OCI-LY1 (cell line): ENCODE measurements around the gene MYOZ1.

ENCODE experiments used
- H2AFZ ChIP-seq: fragments of 200-600 bp; sonication (generic), shearing (Covaris generic); 2 replicates; pipeline ENCODE4 v1.6.0; 2014; ENCODE audit warnings: antibody characterized with exemption, mild to moderate bottlenecking, low read length
- H3F3A ChIP-seq: fragments of 200-600 bp; sonication (generic), shearing (Covaris generic); 2 replicates; pipeline ENCODE4 v1.6.0; 2014; ENCODE audit warnings: mild to moderate bottlenecking, antibody characterized with exemption, low read length, moderate library complexity; ENCODE audit not compliant: insufficient read depth
- H3K27ac ChIP-seq: fragments of 200-600 bp; sonication (generic); 2 replicates; pipeline ENCODE4 v1.5.1; 2014; ENCODE audit warnings: low read length, mixed run types, mild to moderate bottlenecking, low read depth; ENCODE audit not compliant: poor library complexity, severe bottlenecking
- H3K27me3 ChIP-seq: fragments of 200-600 bp; sonication (generic); 2 replicates; pipeline ENCODE4 v1.6.0; 2014; ENCODE audit warnings: antibody characterized with exemption, mild to moderate bottlenecking, low read length, moderate library complexity; ENCODE audit not compliant: insufficient read depth
- H3K36me3 ChIP-seq: fragments of 200-600 bp; sonication (generic); 2 replicates; pipeline ENCODE4 v1.6.1; 2014; ENCODE audit warnings: mild to moderate bottlenecking, antibody characterized with exemption, low read length, moderate library complexity, mixed read lengths; ENCODE audit not compliant: insufficient read depth
- H3K4me1 ChIP-seq: fragments of 200-600 bp; sonication (generic); 2 replicates; pipeline ENCODE4 v1.5.1; 2014; ENCODE audit warnings: mild to moderate bottlenecking, low read length, moderate library complexity; ENCODE audit not compliant: insufficient read depth, severe bottlenecking
- H3K4me2 ChIP-seq: fragments of 200-600 bp; sonication (generic), shearing (Covaris generic); 2 replicates; pipeline ENCODE4 v1.6.1; 2014; ENCODE audit warnings: low read length
- H3K4me3 ChIP-seq: fragments of 200-600 bp; sonication (generic); 2 replicates; pipeline ENCODE4 v1.5.1; 2014; ENCODE audit warnings: low read length, low read depth, mild to moderate bottlenecking, mixed read lengths; ENCODE audit not compliant: poor library complexity, severe bottlenecking
- H3K79me2 ChIP-seq: fragments of 200-600 bp; shearing (Covaris generic); 2 replicates; pipeline ENCODE4 v1.6.1; 2016; ENCODE audit warnings: mixed run types, low read length, mixed read lengths; ENCODE audit not compliant: insufficient read depth
- H3K9ac ChIP-seq: fragments of 200-600 bp; sonication (generic), shearing (Covaris generic); 2 replicates; pipeline ENCODE4 v1.6.1; 2014; ENCODE audit warnings: mild to moderate bottlenecking, low read length, mixed read lengths
- H3K9me2 ChIP-seq: fragments of 200-600 bp; sonication (generic), shearing (Covaris generic); 2 replicates; pipeline ENCODE4 v1.6.1; 2014; ENCODE audit warnings: low read depth, mild to moderate bottlenecking, low read length, mixed read lengths
- H3K9me3 ChIP-seq: fragments of 200-600 bp; shearing (Covaris generic); 2 replicates; pipeline ENCODE4 v1.6.1; 2014; ENCODE audit warnings: low read length, mixed read lengths
- H4K20me1 ChIP-seq: fragments of 200-600 bp; sonication (generic), shearing (Covaris generic); 2 replicates; pipeline ENCODE4 v1.6.0; 2016; ENCODE audit warnings: mild to moderate bottlenecking, low read length; ENCODE audit not compliant: insufficient read depth
- CTCF ChIP-seq: fragments of 200-600 bp; sonication (generic), shearing (Covaris generic); IDR thresholded peaks from 2 replicates; pipeline ENCODE4 v1.5.1; 2017; ENCODE audit warnings: mild to moderate bottlenecking, antibody characterized with exemption, low read length, moderate library complexity, mixed read lengths
- EZH2 ChIP-seq: fragments of 200-600 bp; sonication (generic), shearing (Covaris generic); IDR thresholded peaks from 2 replicates; pipeline ENCODE4 v1.8.0; 2017; ENCODE audit warnings: borderline replicate concordance, mixed run types, mild to moderate bottlenecking, antibody characterized with exemption, low read length, moderate library complexity, mixed read lengths

Gene MYOZ1

DNA sequence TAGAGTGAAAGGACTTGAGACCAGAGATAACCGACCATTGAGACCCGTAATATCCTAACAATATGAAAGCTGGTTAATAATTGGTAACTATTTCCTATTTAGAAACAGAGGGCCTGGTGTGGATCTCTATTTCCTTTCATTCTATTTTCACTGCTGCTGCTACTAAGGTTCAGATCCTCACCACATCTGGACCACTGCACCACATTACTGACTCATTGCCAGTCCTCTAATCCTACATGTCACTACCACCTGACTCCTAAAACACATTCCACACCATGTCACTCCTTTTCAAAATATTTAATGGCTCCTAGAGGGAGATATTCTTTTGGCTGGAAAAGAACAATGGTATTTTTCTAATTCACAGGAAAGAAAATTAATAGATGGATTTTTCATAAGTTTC lies 56.5 kb downstream of the MYOZ1 start:
- H3K4me3 ChIP-seq: no peak overlapping the region
- TF ChIP-seq EZH2 (no peak), CTCF (no peak)
- H3K9me2 ChIP-seq: no peaks in the 10 kb centered on the region
- no peaks in the 10 kb centered on the region for H3K27me3 ChIP-seq
- peaks cover 3% of the 10 kb centered on the region; the same call in 1 of the 2 replicates for H3K9me3 ChIP-seq
- H3K4me1 ChIP-seq: no peaks in the 10 kb centered on the region
- H3K9ac ChIP-seq: no peak overlapping the region
- no peak overlapping the region for H2AFZ ChIP-seq
- H3F3A ChIP-seq: no peaks in the 10 kb centered on the region
- H3K27ac ChIP-seq: no peak overlapping the region
- no peak overlapping the region for H3K4me2 ChIP-seq
- no peaks in the 10 kb centered on the region for H3K79me2 ChIP-seq
- H4K20me1 ChIP-seq: no peaks in the 10 kb centered on the region
- H3K36me3 ChIP-seq: no peaks in the 10 kb centered on the region

DNA sequence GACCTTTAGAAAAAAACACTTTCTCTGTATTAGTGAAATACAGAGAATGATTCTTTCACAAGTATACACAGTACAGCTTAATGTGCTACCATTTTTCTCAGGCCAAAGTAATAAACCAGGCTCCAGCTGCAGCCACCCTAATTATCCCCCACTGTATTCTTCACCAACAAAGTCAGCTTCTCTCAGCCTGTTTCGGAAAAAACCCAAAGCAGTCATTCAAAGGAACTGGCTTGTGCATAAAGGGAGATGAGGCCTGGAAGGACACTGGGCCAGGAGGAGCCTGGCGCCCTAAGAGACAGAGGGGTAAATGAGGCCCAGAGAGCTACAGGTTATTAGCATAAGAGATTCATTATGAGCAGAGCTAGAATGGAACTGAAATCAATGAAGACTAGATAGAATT lies 59.4 kb downstream of the MYOZ1 start:
- Histone ChIP-seq H4K20me1 (no peaks in the 10 kb centered on the region), H3K9ac (no peak overlapping the region), H3K27me3 (no peaks in the 10 kb centered on the region), H3K27ac (no peak overlapping the region), H3K9me3 (peaks cover 3% of the 10 kb centered on the region; the same call in 1 of the 2 replicates), H3K4me1 (no peaks in the 10 kb centered on the region), H3K36me3 (no peaks in the 10 kb centered on the region), H3K4me2 (no peak overlapping the region), H3K79me2 (no peaks in the 10 kb centered on the region), H3K9me2 (no peaks in the 10 kb centered on the region), H2AFZ (no peak overlapping the region), H3F3A (no peaks in the 10 kb centered on the region), H3K4me3 (no peak overlapping the region)
- TF ChIP-seq EZH2 (no peak), CTCF (no peak)
